ENCODE results near the gene GGT5.
A peak's percentile ranks its signal among the peaks of the same experiment; 100 is the strongest.
"Not testable (repeated sequence)": the region's sequence is repeated elsewhere in the genome, so short reads cannot be mapped to it uniquely, and the experiment has no call there.

The GGT5 gene

GRCh38 chr22:24265734-24266133, 20.9 kb upstream of the GGT5 start:
- no peak overlapping the region for H3K4me3 ChIP-seq (ENCODE audit: low read length)
- TF ChIP-seq CTCF (conservative IDR thresholded peaks at IDR 0.05; ENCODE audit: low read depth, low read length): no peak
- DNase-seq (ENCODE audit: low read depth): no peak

- H3K4me3 ChIP-seq (ENCODE audit: low read length); DNase-seq (ENCODE audit: low read depth): not testable (repeated sequence)
Observed at GRCh38 chr22:24264329-24264896, 19.5 kb upstream of the GGT5 start.

GRCh38 chr22:24263479-24263878, 18.6 kb upstream of the GGT5 start:
- H3K4me3 ChIP-seq (ENCODE audit: low read length); DNase-seq (ENCODE audit: low read depth): not testable (repeated sequence)

GRCh38 chr22:24262185-24262749, 17.4 kb upstream of the GGT5 start:
- not testable (repeated sequence) for DNase-seq (ENCODE audit: low read depth)

GRCh38 chr22:24259459-24259858, 14.6 kb upstream of the GGT5 start:
- peak; percentile 47 for TF ChIP-seq CTCF (conservative IDR thresholded peaks at IDR 0.05; ENCODE audit: low read depth, low read length)
- DNase-seq (ENCODE audit: low read depth); H3K4me3 ChIP-seq (ENCODE audit: low read length): not testable (repeated sequence)

More at GRCh38 chr22:24262185-24262749, 17.4 kb upstream of the GGT5 start:
- not testable (repeated sequence) for H3K4me3 ChIP-seq (ENCODE audit: low read length)

GRCh38 chr22:24256736-24257135, 11.9 kb upstream of the GGT5 start:
- not testable (repeated sequence) for H3K4me3 ChIP-seq (ENCODE audit: low read length); DNase-seq (ENCODE audit: low read depth)

- not testable (repeated sequence) for DNase-seq (ENCODE audit: low read depth); H3K4me3 ChIP-seq (ENCODE audit: low read length)
Observed at GRCh38 chr22:24256136-24256535, 11.3 kb upstream of the GGT5 start.

- DNase-seq (ENCODE audit: low read depth); H3K4me3 ChIP-seq (ENCODE audit: low read length): not testable (repeated sequence)
Observed at GRCh38 chr22:24253126-24253525, 8.2 kb upstream of the GGT5 start.

- DNase-seq (ENCODE audit: low read depth); H3K4me3 ChIP-seq (ENCODE audit: low read length): not testable (repeated sequence)
Observed at GRCh38 chr22:24251286-24251685, 6.4 kb upstream of the GGT5 start.

GRCh38 chr22:24249413-24249812, 4.5 kb upstream of the GGT5 start:
- DNase-seq (ENCODE audit: low read depth); H3K4me3 ChIP-seq (ENCODE audit: low read length): not testable (repeated sequence)

- not testable (repeated sequence) for H3K4me3 ChIP-seq (ENCODE audit: low read length); DNase-seq (ENCODE audit: low read depth)
Observed at GRCh38 chr22:24248611-24249010, 3.7 kb upstream of the GGT5 start.

GRCh38 chr22:24247564-24248344, 2.9 kb upstream of the GGT5 start:
- H3K4me3 ChIP-seq (ENCODE audit: low read length): no peak overlapping the region
- peak; percentile 49 for DNase-seq (ENCODE audit: low read depth)
- TF ChIP-seq CTCF (conservative IDR thresholded peaks at IDR 0.05; ENCODE audit: low read depth, low read length): peak; percentile 84
